ENCODE data around the gene LRSAM1. TPM values are rescaled to one million over a fixed set of nuclear protein-coding genes. Genes with fewer than 3 reads are reported as not detected.
A peak's percentile ranks its signal among the peaks of the same experiment; 100 is the strongest.

LRSAM1 gene
- total RNA-seq = 10 to 100 TPM; 20.1 to 24.4 TPM

- ATAC-seq (peak; percentile 70 to 75), DNase-seq (ENCODE audit: low spot score in 2 of 2) (peak; percentile 97 to 100)
- H3K27ac Mint-ChIP-seq = peak within 1 kb of the TSS; percentile 98 to 100
- H3K36me3 Mint-ChIP-seq = peaks cover 45 to 62% of the 10 kb centered on the region in 2 donors
- H3K9me3 Mint-ChIP-seq = no peaks in the 10 kb centered on the region
Observed at GRCh38 chr9:127450830-127451607, at the start of gene LRSAM1, which contains the start of gene RPL12. TSS of gene LRSAM1 (plus strand) at chr9:127451510. CDS start at chr9:127454528, 3,018 bp downstream. TSS of gene RPL12 (minus strand) at chr9:127451406. CDS start at chr9:127451317, 89 bp downstream.

- no peak overlapping the region for H3K27ac Mint-ChIP-seq
- H3K9me3 Mint-ChIP-seq = no peaks in the 10 kb centered on the region
- DNase-seq (ENCODE audit: low spot score in 2 of 2) (peak in 1 of 2 donors; percentile 39), ATAC-seq (no peak)
- peaks cover 0 to 8% of the 10 kb centered on the region in 2 donors for H3K36me3 Mint-ChIP-seq
Observed at GRCh38 chr9:127402401-127403090, 48.8 kb upstream of the LRSAM1 start.

- H3K27ac Mint-ChIP-seq = no peak overlapping the region
- ATAC-seq = no peak
- H3K36me3 Mint-ChIP-seq = peaks cover 0 to 1% of the 10 kb centered on the region in 2 donors
- peak in 1 of 2 donors; percentile 49 for DNase-seq (ENCODE audit: low spot score in 2 of 2)
- H3K9me3 Mint-ChIP-seq = no peaks in the 10 kb centered on the region
Observed at GRCh38 chr9:127403507-127404192, 47.7 kb upstream of the LRSAM1 start.

GRCh38 chr9:127404631-127405030, 46.7 kb upstream of the LRSAM1 start:
- ATAC-seq (no peak), DNase-seq (ENCODE audit: low spot score in 2 of 2) (peak in 1 of 2 donors; percentile 38)
- Mint-ChIP-seq H3K9me3 (no peaks in the 10 kb centered on the region), H3K27ac (no peak overlapping the region), H3K36me3 (no peaks in the 10 kb centered on the region)

DNA sequence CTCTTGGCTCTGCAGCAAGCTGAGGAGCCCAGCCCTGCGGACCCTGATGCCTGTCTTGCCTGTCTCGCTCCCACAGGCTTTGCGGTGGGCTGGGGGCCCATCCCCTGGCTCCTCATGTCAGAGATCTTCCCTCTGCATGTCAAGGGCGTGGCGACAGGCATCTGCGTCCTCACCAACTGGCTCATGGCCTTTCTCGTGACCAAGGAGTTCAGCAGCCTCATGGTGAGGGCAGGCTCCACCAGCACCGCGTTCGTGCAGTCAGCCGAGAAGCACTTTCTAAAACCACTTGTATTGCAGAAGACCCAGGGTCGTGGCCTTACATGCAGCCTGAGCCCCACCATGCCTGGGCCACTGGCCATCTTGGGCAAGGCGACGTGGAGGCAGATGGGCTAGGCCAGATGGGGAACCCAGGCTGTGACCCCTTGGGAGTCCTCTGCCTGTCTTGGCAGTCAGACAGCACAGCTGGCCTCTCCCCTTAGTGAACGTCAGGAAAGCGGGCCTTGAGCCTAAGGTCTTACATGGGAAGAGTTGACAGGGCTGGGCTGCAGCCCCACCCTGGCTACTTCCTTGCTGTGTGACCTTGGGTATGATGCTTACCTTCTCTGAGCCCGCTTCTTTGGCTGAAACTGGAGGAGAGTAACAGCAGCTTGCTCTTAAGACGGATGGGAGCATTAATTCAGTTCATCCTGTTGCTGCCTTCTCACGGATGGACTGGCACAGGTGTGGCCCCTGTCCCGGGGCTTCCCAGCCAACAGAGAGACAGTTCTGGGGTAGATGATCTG, 45.8 kb upstream of the LRSAM1 start:
- H3K9me3 Mint-ChIP-seq = no peaks in the 10 kb centered on the region
- DNase-seq (ENCODE audit: low spot score in 2 of 2) (peak in 1 of 2 donors; percentile 50), ATAC-seq (no peak)
- peak overlapping the region in 1 of 2 donors; percentile 66 for H3K27ac Mint-ChIP-seq
- H3K36me3 Mint-ChIP-seq = no peaks in the 10 kb centered on the region

DNA sequence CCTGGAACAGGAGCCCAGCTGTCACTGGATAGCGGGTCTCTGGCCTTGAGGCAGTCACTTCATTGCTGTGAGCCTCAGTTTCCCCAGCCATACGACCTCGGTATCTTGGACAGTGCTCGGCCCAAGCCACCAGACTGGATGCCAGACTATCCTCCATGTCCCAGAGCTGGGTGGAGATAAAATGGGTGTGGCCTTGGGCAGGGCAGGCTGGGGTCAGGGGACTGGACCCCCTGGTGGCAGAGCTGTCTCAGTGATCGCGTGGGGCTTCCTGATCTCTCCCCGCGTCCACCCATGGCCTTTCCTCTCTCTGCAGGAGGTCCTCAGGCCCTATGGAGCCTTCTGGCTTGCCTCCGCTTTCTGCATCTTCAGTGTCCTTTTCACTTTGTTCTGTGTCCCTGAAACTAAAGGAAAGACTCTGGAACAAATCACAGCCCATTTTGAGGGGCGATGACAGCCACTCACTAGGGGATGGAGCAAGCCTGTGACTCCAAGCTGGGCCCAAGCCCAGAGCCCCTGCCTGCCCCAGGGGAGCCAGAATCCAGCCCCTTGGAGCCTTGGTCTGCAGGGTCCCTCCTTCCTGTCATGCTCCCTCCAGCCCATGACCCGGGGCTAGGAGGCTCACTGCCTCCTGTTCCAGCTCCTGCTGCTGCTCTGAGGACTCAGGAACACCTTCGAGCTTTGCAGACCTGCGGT, 44.4 kb upstream of the LRSAM1 start:
- Mint-ChIP-seq H3K27ac (no peak overlapping the region), H3K36me3 (no peaks in the 10 kb centered on the region), H3K9me3 (no peaks in the 10 kb centered on the region)
- no peak for ATAC-seq
- peak in 1 of 2 donors; percentile 39 for DNase-seq (ENCODE audit: low spot score in 2 of 2)

DNA sequence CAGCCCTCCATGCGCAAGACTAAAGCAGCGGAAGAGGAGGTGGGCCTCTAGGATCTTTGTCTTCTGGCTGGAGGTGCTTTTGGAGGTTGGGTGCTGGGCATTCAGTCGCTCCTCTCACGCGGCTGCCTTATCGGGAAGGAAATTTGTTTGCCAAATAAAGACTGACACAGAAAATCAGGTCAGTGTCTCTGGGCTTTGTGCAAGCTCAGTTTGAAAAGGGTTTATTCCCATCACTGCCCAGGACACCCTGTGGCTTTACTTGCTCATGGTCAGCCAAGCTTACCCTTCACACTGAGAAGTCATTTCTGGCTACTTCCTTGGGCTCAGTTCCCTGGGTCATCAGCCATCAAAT, 43.8 kb upstream of the LRSAM1 start:
- Mint-ChIP-seq H3K27ac (no peak overlapping the region), H3K9me3 (no peaks in the 10 kb centered on the region), H3K36me3 (no peaks in the 10 kb centered on the region)
- no peak for DNase-seq (ENCODE audit: low spot score in 2 of 2)
- no peak for ATAC-seq

DNA sequence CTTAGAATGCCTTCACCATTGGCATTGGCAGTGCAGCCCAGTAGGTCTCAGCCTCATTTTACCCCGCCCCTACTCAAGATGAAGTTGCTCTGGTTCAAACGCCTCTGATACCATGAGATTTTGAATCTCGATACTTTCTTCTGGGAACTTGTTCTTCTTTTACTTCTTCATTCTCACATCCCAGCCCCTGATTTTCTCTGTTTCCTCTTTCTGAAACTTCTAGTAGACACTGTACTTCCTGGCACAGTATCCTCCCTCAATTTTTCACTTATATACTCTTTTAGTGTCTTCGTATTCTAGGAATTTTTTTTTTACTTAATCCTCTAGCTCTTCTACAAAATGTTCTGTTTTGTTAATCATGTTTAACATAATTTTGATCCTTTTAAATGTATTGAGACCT, 40.2 kb upstream of the LRSAM1 start:
- no peak for ATAC-seq
- no peaks in the 10 kb centered on the region for H3K9me3 Mint-ChIP-seq
- DNase-seq (ENCODE audit: low spot score in 2 of 2) = no peak
- H3K27ac Mint-ChIP-seq = no peak overlapping the region
- no peaks in the 10 kb centered on the region for H3K36me3 Mint-ChIP-seq

DNA sequence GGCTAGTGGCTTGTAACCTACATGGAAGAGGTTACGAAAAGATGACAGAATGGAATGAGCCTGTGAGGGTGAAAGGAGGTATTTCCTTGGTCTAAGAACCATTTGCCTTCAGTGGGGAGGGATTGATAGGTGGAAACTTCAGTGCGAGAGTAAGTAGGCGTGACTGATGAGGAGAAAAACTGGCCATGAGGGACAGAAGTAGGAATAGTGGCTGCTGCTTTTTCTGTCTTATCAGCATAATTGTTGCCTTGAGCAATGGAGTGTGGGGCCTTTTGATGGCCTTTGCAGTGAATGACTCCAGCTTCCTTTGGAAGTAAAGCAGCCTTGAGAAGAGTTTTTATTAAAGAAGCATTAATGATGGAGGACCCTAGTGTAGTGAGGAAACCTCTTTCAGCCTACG, 36.2 kb upstream of the LRSAM1 start:
- DNase-seq (ENCODE audit: low spot score in 2 of 2) (no peak), ATAC-seq (no peak)
- no peaks in the 10 kb centered on the region for H3K36me3 Mint-ChIP-seq
- no peaks in the 10 kb centered on the region for H3K9me3 Mint-ChIP-seq
- H3K27ac Mint-ChIP-seq = no peak overlapping the region

- DNase-seq (ENCODE audit: low spot score in 2 of 2) (no peak), ATAC-seq (no peak)
- no peaks in the 10 kb centered on the region for H3K36me3 Mint-ChIP-seq
- no peaks in the 10 kb centered on the region for H3K9me3 Mint-ChIP-seq
- no peak overlapping the region for H3K27ac Mint-ChIP-seq
Observed at GRCh38 chr9:127415657-127416056, 35.7 kb upstream of the LRSAM1 start.

GRCh38 chr9:127417131-127418036, 33.9 kb upstream of the LRSAM1 start:
- ATAC-seq (no peak), DNase-seq (ENCODE audit: low spot score in 2 of 2) (peak in 1 of 2 donors; percentile 28)
- Mint-ChIP-seq H3K9me3 (no peaks in the 10 kb centered on the region), H3K36me3 (no peaks in the 10 kb centered on the region), H3K27ac (no peak overlapping the region)

- peaks cover 0 to 1% of the 10 kb centered on the region in 2 donors for H3K36me3 Mint-ChIP-seq
- H3K9me3 Mint-ChIP-seq = no peaks in the 10 kb centered on the region
- DNase-seq (ENCODE audit: low spot score in 2 of 2) (peak; percentile 47 to 50), ATAC-seq (peak; percentile 51 to 77)
- H3K27ac Mint-ChIP-seq = no peak overlapping the region
Observed at GRCh38 chr9:127418037-127418471, 33.3 kb upstream of the LRSAM1 start.

GRCh38 chr9:127419348-127419747, 32.0 kb upstream of the LRSAM1 start:
- no peak overlapping the region for H3K27ac Mint-ChIP-seq
- no peaks in the 10 kb centered on the region for H3K9me3 Mint-ChIP-seq
- no peak for DNase-seq (ENCODE audit: low spot score in 2 of 2)

GRCh38 chr9:127421057-127421456, 30.3 kb upstream of the LRSAM1 start:
- Mint-ChIP-seq H3K36me3 (peaks cover 9 to 26% of the 10 kb centered on the region in 2 donors), H3K27ac (no peak overlapping the region), H3K9me3 (no peaks in the 10 kb centered on the region)
- ATAC-seq (no peak), DNase-seq (ENCODE audit: low spot score in 2 of 2) (peak in 1 of 2 donors; percentile 26)

More at GRCh38 chr9:127419348-127419747, 32.0 kb upstream of the LRSAM1 start:
- no peak for ATAC-seq
- H3K36me3 Mint-ChIP-seq = peaks cover 6 to 13% of the 10 kb centered on the region in 2 donors

Measured in activated naive CD4-positive, alpha-beta T cell treated with anti-CD3 and anti-CD28 coated beads, Interleukin-2, amount 50 U/mL, for 72 hours (primary cell).